ENCODE data around the gene NEK9.
A peak's percentile ranks its signal among the peaks of the same experiment; 100 is the strongest.

NEK9 gene

GRCh38 chr14:75063013-75063412 is 63.8 kb downstream of the NEK9 start:
- no peaks in the 10 kb centered on the region for H3K27me3 ChIP-seq (ENCODE audit: insufficient read depth, low read length)
- peaks cover 18% of the 10 kb centered on the region; the same call in 1 of the 2 replicates for H3K79me2 ChIP-seq (ENCODE audit: insufficient read depth, low read length)
- no peaks in the 10 kb centered on the region for H3K9me3 ChIP-seq (ENCODE audit: low read length)
- TF ChIP-seq EZH2 (IDR thresholded peaks at IDR 0.05; ENCODE audit: borderline replicate concordance, low read length): no peak
- TF ChIP-seq CTCF (IDR thresholded peaks at IDR 0.05; ENCODE audit: low read length): no peak
- no peak overlapping the region for H2AFZ ChIP-seq (ENCODE audit: low read length)
- H3K4me1 ChIP-seq (ENCODE audit: insufficient read depth, low read length, severe bottlenecking): peaks cover 24% of the 10 kb centered on the region
- H3K4me2 ChIP-seq (ENCODE audit: low read length): peak overlapping the region; percentile 97
- H3F3A ChIP-seq (ENCODE audit: insufficient read depth, low read length): no peaks in the 10 kb centered on the region
- H3K36me3 ChIP-seq (ENCODE audit: insufficient read depth, low read length): peaks cover 31% of the 10 kb centered on the region
- H3K4me3 ChIP-seq (ENCODE audit: low read depth, low read length, poor library complexity, severe bottlenecking): peak overlapping the region; percentile 89
- peak overlapping the region; percentile 88 for H3K9ac ChIP-seq (ENCODE audit: low read length)
- peak overlapping the region; percentile 11 for H3K27ac ChIP-seq (ENCODE audit: low read depth, low read length, poor library complexity, severe bottlenecking)
- no peaks in the 10 kb centered on the region for H3K9me2 ChIP-seq (ENCODE audit: low read depth, low read length)
- no peaks in the 10 kb centered on the region for H4K20me1 ChIP-seq (ENCODE audit: insufficient read depth, low read length)

GRCh38 chr14:75060420-75060819 is 66.4 kb downstream of the NEK9 start:
- H3K79me2 ChIP-seq (ENCODE audit: insufficient read depth, low read length): peaks cover 18% of the 10 kb centered on the region; the same call in 1 of the 2 replicates
- H3K9me2 ChIP-seq (ENCODE audit: low read depth, low read length): no peaks in the 10 kb centered on the region
- no peak overlapping the region for H3K27ac ChIP-seq (ENCODE audit: low read depth, low read length, poor library complexity, severe bottlenecking)
- no peak overlapping the region for H2AFZ ChIP-seq (ENCODE audit: low read length)
- H3K9me3 ChIP-seq (ENCODE audit: low read length): no peaks in the 10 kb centered on the region
- H3K4me1 ChIP-seq (ENCODE audit: insufficient read depth, low read length, severe bottlenecking): peaks cover 13% of the 10 kb centered on the region
- no peaks in the 10 kb centered on the region for H4K20me1 ChIP-seq (ENCODE audit: insufficient read depth, low read length)
- H3K9ac ChIP-seq (ENCODE audit: low read length): no peak overlapping the region
- no peaks in the 10 kb centered on the region for H3K27me3 ChIP-seq (ENCODE audit: insufficient read depth, low read length)
- no peak overlapping the region for H3K4me2 ChIP-seq (ENCODE audit: low read length)
- H3F3A ChIP-seq (ENCODE audit: insufficient read depth, low read length): no peaks in the 10 kb centered on the region
- peaks cover 37% of the 10 kb centered on the region for H3K36me3 ChIP-seq (ENCODE audit: insufficient read depth, low read length)
- no peak overlapping the region for H3K4me3 ChIP-seq (ENCODE audit: low read depth, low read length, poor library complexity, severe bottlenecking)
- TF ChIP-seq EZH2 (IDR thresholded peaks at IDR 0.05; ENCODE audit: borderline replicate concordance, low read length) (no peak), CTCF (IDR thresholded peaks at IDR 0.05; ENCODE audit: low read length) (no peak)

- Histone ChIP-seq H3K36me3 (ENCODE audit: insufficient read depth, low read length) (peaks cover 40% of the 10 kb centered on the region), H4K20me1 (ENCODE audit: insufficient read depth, low read length) (no peaks in the 10 kb centered on the region), H3K4me2 (ENCODE audit: low read length) (no peak overlapping the region), H3K79me2 (ENCODE audit: insufficient read depth, low read length) (peaks cover 18% of the 10 kb centered on the region; the same call in 1 of the 2 replicates), H3K4me3 (ENCODE audit: low read depth, low read length, poor library complexity, severe bottlenecking) (no peak overlapping the region), H2AFZ (ENCODE audit: low read length) (no peak overlapping the region), H3F3A (ENCODE audit: insufficient read depth, low read length) (no peaks in the 10 kb centered on the region), H3K9me2 (ENCODE audit: low read depth, low read length) (no peaks in the 10 kb centered on the region), H3K27ac (ENCODE audit: low read depth, low read length, poor library complexity, severe bottlenecking) (no peak overlapping the region), H3K9ac (ENCODE audit: low read length) (no peak overlapping the region), H3K27me3 (ENCODE audit: insufficient read depth, low read length) (no peaks in the 10 kb centered on the region), H3K4me1 (ENCODE audit: insufficient read depth, low read length, severe bottlenecking) (peaks cover 13% of the 10 kb centered on the region), H3K9me3 (ENCODE audit: low read length) (no peaks in the 10 kb centered on the region)
- TF ChIP-seq CTCF (IDR thresholded peaks at IDR 0.05; ENCODE audit: low read length) (no peak), EZH2 (IDR thresholded peaks at IDR 0.05; ENCODE audit: borderline replicate concordance, low read length) (no peak)
These were observed 67.2 kb downstream of the NEK9 start for GRCh38 chr14:75059642-75060041.

Data from OCI-LY1 (cell line).